Osteoblast (primary cell): ENCODE data around the gene TPO. TPM values are rescaled to one million over a fixed set of nuclear protein-coding genes. Genes with fewer than 3 reads are reported as not detected.

Source experiments
- DNase-seq: peaks from one replicate; pipeline ENCODE4 v3.0.0; 2011; ENCODE audit warnings: low spot score, mixed read lengths; ENCODE audit not compliant: insufficient read length; ENCODE audit errors: missing footprints
- H2AFZ ChIP-seq: 2 replicates; pipeline ENCODE4 v1.6.0; 2011; ENCODE audit warnings: mild to moderate bottlenecking, low read length
- H3K27ac ChIP-seq: 2 replicates; pipeline ENCODE4 v1.5.1; 2011; ENCODE audit warnings: mild to moderate bottlenecking, low read depth, low read length, moderate library complexity
- H3K27me3 ChIP-seq: 2 replicates; pipeline ENCODE4 v1.6.0; 2012; ENCODE audit warnings: mild to moderate bottlenecking, control low read depth, inconsistent platforms, low read length, moderate library complexity; ENCODE audit not compliant: insufficient read depth
- H3K36me3 ChIP-seq: 2 replicates; pipeline ENCODE4 v1.5.1; 2011; ENCODE audit warnings: mild to moderate bottlenecking, low read length, control low read depth, moderate library complexity; ENCODE audit not compliant: insufficient read depth
- H3K4me1 ChIP-seq: 2 replicates; pipeline ENCODE4 v1.5.1; 2011; ENCODE audit warnings: mild to moderate bottlenecking, low read length, control low read depth, moderate library complexity; ENCODE audit not compliant: insufficient read depth
- H3K4me2 ChIP-seq: 2 replicates; pipeline ENCODE4 v1.6.0; 2011; ENCODE audit warnings: mild to moderate bottlenecking, low read length; ENCODE audit not compliant: insufficient read depth
- H3K4me3 ChIP-seq: fragments of 200-600 bp; sonication (generic); 3 replicates; pipeline ENCODE4 v1.5.1; 2012; ENCODE audit warnings: mild to moderate bottlenecking, low read length, inconsistent platforms; ENCODE audit not compliant: insufficient read depth
- H3K79me2 ChIP-seq: 2 replicates; pipeline ENCODE4 v1.6.0; 2012; ENCODE audit warnings: mild to moderate bottlenecking, low read length, control low read depth, inconsistent platforms; ENCODE audit not compliant: insufficient read depth
- H3K9me3 ChIP-seq: 2 replicates; pipeline ENCODE4 v1.5.1; 2011; ENCODE audit warnings: low read depth, low read length, control low read depth
- H4K20me1 ChIP-seq: 2 replicates; pipeline ENCODE4 v1.6.0; 2012; ENCODE audit warnings: mild to moderate bottlenecking, low read length, control low read depth; ENCODE audit not compliant: insufficient read depth
- total RNA-seq: library from RNA; depleted of rRNA; stranded (reverse); fragments of >200 nt; gene quantifications from 2 replicates; pipeline ENCODE4 v1.2.3, GENCODE V29; 2012
- TF ChIP-seq, protein P1 (sequence below): IDR thresholded peaks from 2 replicates; pipeline ENCODE4 v1.5.1; 2011; ENCODE audit warnings: mild to moderate bottlenecking, low read depth, low read length, moderate library complexity; ENCODE audit errors: extremely low read depth

Gene TPO
- total RNA-seq, 1 donor = not detected

GRCh38 chr2:1482253-1482675 is 69.0 kb downstream of the TPO start:
- H2AFZ ChIP-seq = no peak overlapping the region
- H3K9me3 ChIP-seq = no peaks in the 10 kb centered on the region
- no peak overlapping the region for H3K4me3 ChIP-seq
- no peaks in the 10 kb centered on the region for H4K20me1 ChIP-seq
- no peaks in the 10 kb centered on the region for H3K79me2 ChIP-seq
- H3K4me2 ChIP-seq = no peak overlapping the region
- TF ChIP-seq, protein P1, sequence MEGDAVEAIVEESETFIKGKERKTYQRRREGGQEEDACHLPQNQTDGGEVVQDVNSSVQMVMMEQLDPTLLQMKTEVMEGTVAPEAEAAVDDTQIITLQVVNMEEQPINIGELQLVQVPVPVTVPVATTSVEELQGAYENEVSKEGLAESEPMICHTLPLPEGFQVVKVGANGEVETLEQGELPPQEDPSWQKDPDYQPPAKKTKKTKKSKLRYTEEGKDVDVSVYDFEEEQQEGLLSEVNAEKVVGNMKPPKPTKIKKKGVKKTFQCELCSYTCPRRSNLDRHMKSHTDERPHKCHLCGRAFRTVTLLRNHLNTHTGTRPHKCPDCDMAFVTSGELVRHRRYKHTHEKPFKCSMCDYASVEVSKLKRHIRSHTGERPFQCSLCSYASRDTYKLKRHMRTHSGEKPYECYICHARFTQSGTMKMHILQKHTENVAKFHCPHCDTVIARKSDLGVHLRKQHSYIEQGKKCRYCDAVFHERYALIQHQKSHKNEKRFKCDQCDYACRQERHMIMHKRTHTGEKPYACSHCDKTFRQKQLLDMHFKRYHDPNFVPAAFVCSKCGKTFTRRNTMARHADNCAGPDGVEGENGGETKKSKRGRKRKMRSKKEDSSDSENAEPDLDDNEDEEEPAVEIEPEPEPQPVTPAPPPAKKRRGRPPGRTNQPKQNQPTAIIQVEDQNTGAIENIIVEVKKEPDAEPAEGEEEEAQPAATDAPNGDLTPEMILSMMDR = no peak
- no peaks in the 10 kb centered on the region for H3K36me3 ChIP-seq
- H3K27ac ChIP-seq = no peak overlapping the region
- no peaks in the 10 kb centered on the region for H3K4me1 ChIP-seq
- no peaks in the 10 kb centered on the region for H3K27me3 ChIP-seq
- DNase-seq = peak; percentile 23

- TF ChIP-seq, protein P1 = no peak
Observed at GRCh38 chr2:1482981-1483380, 69.7 kb downstream of the TPO start.

GRCh38 chr2:1483551-1483950 is 70.3 kb downstream of the TPO start:
- Histone ChIP-seq H3K36me3 (no peaks in the 10 kb centered on the region), H3K4me1 (no peaks in the 10 kb centered on the region)
- peak; percentile 41 for DNase-seq

More at GRCh38 chr2:1482981-1483380, 69.7 kb downstream of the TPO start:
- H3K4me3 ChIP-seq = no peak overlapping the region
- H3K4me1 ChIP-seq = no peaks in the 10 kb centered on the region
- no peaks in the 10 kb centered on the region for H3K27me3 ChIP-seq
- no peak overlapping the region for H2AFZ ChIP-seq
- H3K36me3 ChIP-seq = no peaks in the 10 kb centered on the region
- peak; percentile 39 for DNase-seq
- no peak overlapping the region for H3K27ac ChIP-seq
- no peaks in the 10 kb centered on the region for H3K79me2 ChIP-seq
- H3K4me2 ChIP-seq = no peak overlapping the region
- H3K9me3 ChIP-seq = no peaks in the 10 kb centered on the region
- no peaks in the 10 kb centered on the region for H4K20me1 ChIP-seq

GRCh38 chr2:1484131-1484884 is 71.0 kb downstream of the TPO start:
- TF ChIP-seq, protein P1 = no peak
- DNase-seq = no peak
- no peaks in the 10 kb centered on the region for H3K27me3 ChIP-seq
- no peak overlapping the region for H3K27ac ChIP-seq
- no peak overlapping the region for H2AFZ ChIP-seq
- no peaks in the 10 kb centered on the region for H3K9me3 ChIP-seq
- H3K79me2 ChIP-seq = no peaks in the 10 kb centered on the region
- H3K4me1 ChIP-seq = no peaks in the 10 kb centered on the region
- H3K4me2 ChIP-seq = no peak overlapping the region
- H4K20me1 ChIP-seq = no peaks in the 10 kb centered on the region
- H3K36me3 ChIP-seq = no peaks in the 10 kb centered on the region
- H3K4me3 ChIP-seq = no peak overlapping the region

More at GRCh38 chr2:1483551-1483950, 70.3 kb downstream of the TPO start:
- H3K4me2 ChIP-seq = no peak overlapping the region
- no peaks in the 10 kb centered on the region for H4K20me1 ChIP-seq
- TF ChIP-seq, protein P1 = no peak
- H3K4me3 ChIP-seq = no peak overlapping the region
- H3K27ac ChIP-seq = no peak overlapping the region
- H3K79me2 ChIP-seq = no peaks in the 10 kb centered on the region
- no peak overlapping the region for H2AFZ ChIP-seq
- H3K27me3 ChIP-seq = no peaks in the 10 kb centered on the region
- H3K9me3 ChIP-seq = no peaks in the 10 kb centered on the region
